ENCODE measurements around the gene CRYBG2. TPM values are rescaled to one million over a fixed set of nuclear protein-coding genes. Genes with fewer than 3 reads are reported as not detected.

Gene CRYBG2
- total RNA-seq, 2 donors from 2014 or later, result 12.8 to 30.3 TPM

- Histone ChIP-seq H3K36me3 (no peaks in the 10 kb centered on the region), H3K9me3 (no peaks in the 10 kb centered on the region), H3K4me3 (no peak overlapping the region), H3K4me1 (peaks cover 10% of the 10 kb centered on the region), H3K9ac (ENCODE audit: low read depth in 2 of 2, low read length in 2 of 2) (no peak overlapping the region), H3K27ac (no peak overlapping the region), H3K27me3 (no peaks in the 10 kb centered on the region)
- DNase-seq, result no peak
- intact Hi-C loops (cut with DNase I), result no loop called here
- TF ChIP-seq CTCF (IDR thresholded peaks at IDR 0.05), result no peak
Observed at GRCh38 chr1:26351590-26352337, 2.2 kb downstream of the CRYBG2 start.

- peak; percentile 57 for DNase-seq
- Histone ChIP-seq H3K4me3 (no peak overlapping the region), H3K27me3 (no peaks in the 10 kb centered on the region), H3K9ac (ENCODE audit: low read depth in 2 of 2, low read length in 2 of 2) (peak overlapping the region in 1 of 2 donors; percentile 48), H3K4me1 (peaks cover 10% of the 10 kb centered on the region), H3K9me3 (no peaks in the 10 kb centered on the region), H3K27ac (peak overlapping the region; percentile 9), H3K36me3 (no peaks in the 10 kb centered on the region)
- no peak for TF ChIP-seq CTCF (IDR thresholded peaks at IDR 0.05)
- intact Hi-C loops (cut with DNase I), result no loop called here
Observed at GRCh38 chr1:26350701-26351589, 3.0 kb downstream of the CRYBG2 start.

- Histone ChIP-seq H3K36me3 (no peaks in the 10 kb centered on the region), H3K27me3 (no peaks in the 10 kb centered on the region), H3K4me1 (peaks cover 10% of the 10 kb centered on the region), H3K4me3 (no peak overlapping the region), H3K27ac (no peak overlapping the region), H3K9me3 (no peaks in the 10 kb centered on the region), H3K9ac (ENCODE audit: low read depth in 2 of 2, low read length in 2 of 2) (peak overlapping the region in 1 of 2 donors; percentile 48)
- TF ChIP-seq CTCF (IDR thresholded peaks at IDR 0.05), result no peak
- DNase-seq, result no peak
- intact Hi-C loops (cut with DNase I), result no loop called here
Observed at GRCh38 chr1:26350343-26350700, 3.6 kb downstream of the CRYBG2 start.

- DNase-seq, result no peak
- no peak for TF ChIP-seq CTCF (IDR thresholded peaks at IDR 0.05)
- Histone ChIP-seq H3K4me1 (peaks cover 10% of the 10 kb centered on the region), H3K4me3 (no peak overlapping the region), H3K27ac (no peak overlapping the region), H3K9me3 (no peaks in the 10 kb centered on the region), H3K9ac (ENCODE audit: low read depth in 2 of 2, low read length in 2 of 2) (no peak overlapping the region), H3K27me3 (no peaks in the 10 kb centered on the region), H3K36me3 (no peaks in the 10 kb centered on the region)
- intact Hi-C loops (cut with DNase I), result no loop called here
Observed at GRCh38 chr1:26349877-26350244, 4.1 kb downstream of the CRYBG2 start.

- Histone ChIP-seq H3K27me3 (no peaks in the 10 kb centered on the region), H3K4me1 (peaks cover 6% of the 10 kb centered on the region), H3K9me3 (no peaks in the 10 kb centered on the region), H3K4me3 (no peak overlapping the region), H3K9ac (ENCODE audit: low read depth in 2 of 2, low read length in 2 of 2) (no peak overlapping the region), H3K27ac (no peak overlapping the region), H3K36me3 (no peaks in the 10 kb centered on the region)
- DNase-seq, result no peak
- intact Hi-C loops (cut with DNase I), result no loop called here
- no peak for TF ChIP-seq CTCF (IDR thresholded peaks at IDR 0.05)
Observed at GRCh38 chr1:26349188-26349876, 4.6 kb downstream of the CRYBG2 start.
